Stomach (tissue), 9 donors: ENCODE results near the gene CASTOR1. TPM values are rescaled to one million over a fixed set of nuclear protein-coding genes. Genes with fewer than 3 reads are reported as not detected.

Source experiments
- DNase-seq, 2 donors: peaks; one replicate each; pipeline versions ENCODE4 v3.0.0 to v3.0.0-alpha.2; 2013 to 2019
- H3K27ac ChIP-seq, 5 donors: fragments of 200-600 bp in 4 of 5; sonication (generic) in 4 of 5; one replicate each; pipeline ENCODE4 v1.5.1; 2013 to 2019; ENCODE audit warnings: mild to moderate bottlenecking in 1 of 5, moderate library complexity in 1 of 5
- H3K27me3 ChIP-seq, 3 donors: fragments of 200-600 bp; sonication (generic); one replicate each; pipeline ENCODE4 v1.5.1; 2017 to 2019; ENCODE audit warnings: mixed run types in 1 of 3
- H3K36me3 ChIP-seq, 4 donors: fragments of 200-600 bp; sonication (generic); 1 replicate in 3 of 4; 2 replicates in 1 of 4; pipeline ENCODE4 v1.5.1; 2016 to 2019
- H3K4me1 ChIP-seq, 4 donors: fragments of 200-600 bp; sonication (generic); one replicate each; pipeline ENCODE4 v1.5.1; 2016 to 2019
- H3K4me3 ChIP-seq, 4 donors: fragments of 200-600 bp; sonication (generic) in 3 of 4; one replicate each; pipeline ENCODE4 v1.5.1; 2016 to 2019; ENCODE audit warnings: mild to moderate bottlenecking in 1 of 4
- H3K9me3 ChIP-seq, 4 donors: fragments of 200-600 bp; sonication (generic); one replicate each; pipeline ENCODE4 v1.5.1; 2016 to 2019
- CTCF ChIP-seq, 7 experiments: fragments of 450-650 bp in 4 of 7; fragments of 200-600 bp in 3 of 7; sonication (generic) in 3 of 7; IDR thresholded peaks; one replicate each; pipeline ENCODE4 v1.5.1; 2016 to 2019; ENCODE audit warnings: antibody characterized with exemption in 7 of 7, control low read depth in 2 of 7, mild to moderate bottlenecking in 1 of 7
- EP300 ChIP-seq: sonication (generic); formaldehyde crosslinking; IDR thresholded peaks from one replicate; pipeline ENCODE4 v1.6.1; 2017; ENCODE audit warnings: antibody characterized with exemption
- POLR2A ChIP-seq, 4 donors: fragments of 450-650 bp; IDR thresholded peaks; one replicate each; pipeline ENCODE4 v1.6.1; 2016; ENCODE audit warnings: antibody characterized with exemption in 4 of 4, control low read depth in 2 of 4, mild to moderate bottlenecking in 1 of 4, moderate library complexity in 1 of 4
- POLR2AphosphoS5 ChIP-seq, 3 donors: sonication (generic); formaldehyde crosslinking; IDR thresholded peaks; one replicate each; pipeline ENCODE4 v1.6.1; 2016; ENCODE audit warnings: antibody characterized with exemption in 3 of 3
- WGBS, 5 donors: extraction: QIAGEN DNeasy Blood & Tissue Kit in 3 of 5; methylation state at CpG; one replicate each; pipeline versions ENCODE4 v1.1.5 to v1.1.7; 2013 to 2018; 5-methylcytosine and 5-hydroxymethylcytosine counted together
- intact Hi-C: fragments of 100-400 bp; cut with DNase I; formaldehyde crosslinking; loops from one replicate; pipeline ENCODE4 v1.15.1; 2023; ENCODE audit warnings: low total_unique reads
- polyA plus RNA-seq, 3 donors: library from polyadenylated mRNA; stranded (reverse); fragments of 200-250 nt; gene quantifications; one replicate each; pipeline ENCODE4 v1.2.3, GENCODE V29; 2013
- total RNA-seq, 5 donors: library from RNA; depleted of rRNA; stranded (reverse); fragments of >200 nt; gene quantifications; one replicate each; pipeline versions ENCODE4 v1.1.0 to v1.2.3, GENCODE V29; 2014 to 2016
- donor health status: healthy with polysubstance abuse.
- donor health status: Bipolar disorder and iron deficiency.
- donor health status: healthy.

CASTOR1 gene
- total and polyA plus RNA-seq, 8 donors = 1.2 to 57.8 (median 5.3) TPM

GRCh38 chr22:30297276-30297990 lies 8.1 kb upstream of the CASTOR1 start:
- TF ChIP-seq POLR2AphosphoS5 (IDR thresholded peaks at IDR 0.05) = no peak
- TF ChIP-seq CTCF (IDR thresholded peaks at IDR 0.05) = no peak
- TF ChIP-seq POLR2A (IDR thresholded peaks at IDR 0.05) = no peak

GRCh38 chr22:30296833-30297232 lies 7.5 kb upstream of the CASTOR1 start:
- Histone ChIP-seq H3K27me3 (no peaks in the 10 kb centered on the region), H3K36me3 (peaks cover 62 to 100% (median 100%) of the 10 kb centered on the region in 4 donors), H3K9me3 (no peaks in the 10 kb centered on the region), H3K27ac (peak overlapping the region in 3 of 5 donors; percentile 59 to 78 (median 76)), H3K4me1 (peaks cover 33 to 60% (median 49%) of the 10 kb centered on the region in 4 donors), H3K4me3 (no peak overlapping the region)
- intact Hi-C loops = no loop called here
- WGBS, 5 donors = 45 to 68% (median 63%) methylated on average over 3 of the region's 3 CpGs
- peak in 1 of 2 donors; percentile 41 for DNase-seq
- TF ChIP-seq POLR2A (IDR thresholded peaks at IDR 0.05) (no peak), EP300 (no peak), CTCF (IDR thresholded peaks at IDR 0.05) (no peak), POLR2AphosphoS5 (IDR thresholded peaks at IDR 0.05) (no peak)

More at GRCh38 chr22:30297276-30297990, 8.1 kb upstream of the CASTOR1 start:
- Histone ChIP-seq H3K4me3 (no peak overlapping the region), H3K27ac (peak overlapping the region; percentile 8 to 78 (median 61)), H3K4me1 (peaks cover 34 to 60% (median 52%) of the 10 kb centered on the region in 4 donors), H3K27me3 (no peaks in the 10 kb centered on the region), H3K9me3 (no peaks in the 10 kb centered on the region), H3K36me3 (peaks cover 57 to 100% (median 100%) of the 10 kb centered on the region in 4 donors)
- WGBS, 5 donors = 77 to 86% (median 81%) methylated on average over 11 of the region's 11 CpGs
- intact Hi-C loops = no loop called here
- no peak for DNase-seq

GRCh38 chr22:30296324-30296723 lies 7.0 kb upstream of the CASTOR1 start:
- H3K4me1 ChIP-seq = peaks cover 33 to 60% (median 49%) of the 10 kb centered on the region in 4 donors
- TF ChIP-seq EP300 (no peak), POLR2AphosphoS5 (IDR thresholded peaks at IDR 0.05) (no peak), POLR2A (IDR thresholded peaks at IDR 0.05) (no peak), CTCF (IDR thresholded peaks at IDR 0.05) (no peak)
- peaks cover 62 to 99% (median 98%) of the 10 kb centered on the region in 4 donors for H3K36me3 ChIP-seq
- DNase-seq = no peak
- H3K4me3 ChIP-seq = no peak overlapping the region
- H3K9me3 ChIP-seq = no peaks in the 10 kb centered on the region
- peak overlapping the region in 2 of 5 donors; percentile 5 to 78 for H3K27ac ChIP-seq
- H3K27me3 ChIP-seq = no peaks in the 10 kb centered on the region
- intact Hi-C loops = no loop called here
- 88 to 94% (median 92%) methylated on average over 4 of the region's 4 CpGs for WGBS, 5 donors

GRCh38 chr22:30295576-30295975 lies 6.3 kb upstream of the CASTOR1 start:
- H3K4me3 ChIP-seq = no peak overlapping the region
- intact Hi-C loops = no loop called here
- WGBS, 5 donors = 76 to 87% (median 77%) methylated on average over 6 to 7 of the region's 7 CpGs
- peaks cover 40 to 60% (median 49%) of the 10 kb centered on the region in 4 donors for H3K4me1 ChIP-seq
- DNase-seq = no peak
- H3K36me3 ChIP-seq = peaks cover 59 to 92% (median 90%) of the 10 kb centered on the region in 4 donors
- H3K9me3 ChIP-seq = no peaks in the 10 kb centered on the region
- peak overlapping the region in 2 of 5 donors; percentile 2 to 5 for H3K27ac ChIP-seq
- no peak for TF ChIP-seq EP300
- TF ChIP-seq POLR2AphosphoS5 (IDR thresholded peaks at IDR 0.05) = no peak
- TF ChIP-seq POLR2A (IDR thresholded peaks at IDR 0.05) = no peak
- no peaks in the 10 kb centered on the region for H3K27me3 ChIP-seq

- intact Hi-C loops = no loop called here
- peaks cover 53 to 84% (median 83%) of the 10 kb centered on the region in 4 donors for H3K36me3 ChIP-seq
- no peak overlapping the region for H3K27ac ChIP-seq
- no peaks in the 10 kb centered on the region for H3K27me3 ChIP-seq
- TF ChIP-seq POLR2A (IDR thresholded peaks at IDR 0.05) = no peak
- TF ChIP-seq POLR2AphosphoS5 (IDR thresholded peaks at IDR 0.05) = no peak
- no peak for TF ChIP-seq CTCF (IDR thresholded peaks at IDR 0.05)
- no peaks in the 10 kb centered on the region for H3K9me3 ChIP-seq
- no peak overlapping the region for H3K4me3 ChIP-seq
- peaks cover 48 to 60% (median 56%) of the 10 kb centered on the region in 4 donors for H3K4me1 ChIP-seq
- no peak for DNase-seq
- 89 to 96% (median 94%) methylated on average over 5 to 11 of the region's 11 CpGs for WGBS, 5 donors
Observed at GRCh38 chr22:30294830-30295229, 5.5 kb upstream of the CASTOR1 start.
